Stimulated activated CD4-positive, alpha-beta T cell treated with anti-CD3 and anti-CD28 coated beads, Interleukin-1b, Interleukin-23, amount 100 ng/mL, for 4 hours (primary cell): ENCODE results near the gene DNAJB6.

Source experiments
- DNase-seq, 2 donors: peaks; one replicate each; pipeline ENCODE4 v3.0.0-alpha.2; 2020; ENCODE audit warnings: low read depth in 2 of 2

The DNAJB6 gene

DNA sequence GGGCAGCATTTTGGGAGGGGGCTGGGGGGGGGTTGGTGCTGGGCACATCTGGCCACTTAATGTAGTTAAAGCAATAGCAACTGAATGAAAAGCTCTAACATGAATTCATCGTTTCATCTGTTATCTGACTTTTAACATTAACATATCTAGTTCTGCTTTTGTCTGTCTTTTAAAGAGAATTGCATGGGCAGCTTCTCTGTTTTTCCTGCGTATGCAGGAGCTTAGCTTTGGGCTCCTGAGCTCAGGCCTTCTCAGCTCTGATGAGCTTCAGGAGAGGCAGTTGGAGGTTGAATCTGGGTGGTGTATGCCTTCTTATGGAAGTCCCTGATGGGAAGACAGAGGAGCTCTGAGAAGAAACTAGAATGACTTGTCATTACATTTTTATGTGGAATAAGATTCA is 58.4 kb downstream of the DNAJB6 start:
- no peak for DNase-seq

DNA sequence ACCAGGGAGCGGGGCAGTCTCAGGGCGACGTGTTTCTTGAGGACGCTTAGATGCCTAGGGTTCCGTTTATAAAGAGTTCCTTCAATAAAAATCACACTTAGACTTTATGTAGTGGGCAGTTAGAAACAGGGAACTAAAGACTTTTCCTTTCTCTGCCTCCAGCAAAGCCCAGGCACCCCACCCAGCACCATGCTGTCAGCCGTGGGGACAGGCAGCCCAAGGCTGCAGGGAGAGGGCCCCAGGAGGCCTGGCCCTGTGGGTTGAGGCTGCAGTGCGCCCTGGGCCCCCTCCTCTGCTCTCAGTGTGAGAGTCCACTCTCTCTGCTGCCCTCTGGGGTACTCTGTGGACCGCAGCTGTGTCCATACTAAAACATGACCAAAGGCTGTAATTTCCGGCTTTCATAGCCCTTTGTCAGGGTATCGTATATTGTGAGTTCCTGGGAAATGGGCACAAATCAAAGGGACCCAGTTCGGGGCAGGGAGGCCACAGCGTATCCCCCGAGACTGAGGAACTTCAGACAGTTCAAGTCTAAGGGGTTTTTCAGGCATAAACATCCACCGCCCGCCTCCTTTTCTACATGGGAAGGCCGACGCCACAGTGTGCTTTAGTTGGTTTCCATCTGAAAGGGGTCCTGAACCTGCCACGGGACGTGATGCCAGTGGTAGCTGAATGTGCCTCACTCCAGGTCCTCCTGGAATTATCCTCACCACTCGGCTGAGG is 59.7 kb downstream of the DNAJB6 start:
- DNase-seq: no peak

DNA sequence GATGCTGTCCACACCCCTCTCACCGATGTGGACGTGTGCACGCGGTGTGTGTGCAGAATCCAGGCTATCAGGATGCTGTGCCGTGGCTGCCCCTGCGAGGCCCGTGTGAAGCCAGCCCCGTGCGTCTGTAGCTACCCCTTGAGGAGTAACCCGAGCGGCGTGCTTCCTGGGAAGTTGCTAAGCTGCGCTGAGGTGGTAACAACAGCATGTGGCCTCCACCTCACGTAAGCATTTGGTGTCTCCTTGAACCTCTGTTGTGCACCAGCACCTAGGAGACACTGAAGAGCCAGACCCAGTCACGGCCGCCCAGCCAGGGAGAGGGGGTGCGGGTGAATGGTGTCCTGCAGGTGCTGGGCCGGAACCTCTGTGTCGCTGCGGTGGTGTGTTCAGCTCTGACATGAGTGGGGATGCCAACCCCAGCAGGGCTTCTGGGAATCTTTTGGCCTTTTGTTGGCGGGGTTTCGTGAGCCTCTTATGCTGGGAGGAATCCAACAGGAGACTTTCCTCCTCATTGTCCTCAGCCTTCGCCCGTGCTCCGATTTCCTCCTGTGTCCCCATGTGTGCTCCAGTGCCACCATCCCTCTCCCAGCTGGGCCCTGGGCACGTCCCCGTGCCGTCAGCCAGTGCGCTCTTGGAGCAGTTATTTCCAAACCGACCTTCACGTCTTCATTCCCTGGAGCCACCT is 60.4 kb downstream of the DNAJB6 start:
- no peak for DNase-seq

- no peak for DNase-seq
These were observed 61.2 kb downstream of the DNAJB6 start for GRCh38 chr7:157397731-157398691.

GRCh38 chr7:157399086-157399687 is 62.4 kb downstream of the DNAJB6 start:
- no peak for DNase-seq

- no peak for DNase-seq
These were observed 63.5 kb downstream of the DNAJB6 start for GRCh38 chr7:157400171-157400860.

DNA sequence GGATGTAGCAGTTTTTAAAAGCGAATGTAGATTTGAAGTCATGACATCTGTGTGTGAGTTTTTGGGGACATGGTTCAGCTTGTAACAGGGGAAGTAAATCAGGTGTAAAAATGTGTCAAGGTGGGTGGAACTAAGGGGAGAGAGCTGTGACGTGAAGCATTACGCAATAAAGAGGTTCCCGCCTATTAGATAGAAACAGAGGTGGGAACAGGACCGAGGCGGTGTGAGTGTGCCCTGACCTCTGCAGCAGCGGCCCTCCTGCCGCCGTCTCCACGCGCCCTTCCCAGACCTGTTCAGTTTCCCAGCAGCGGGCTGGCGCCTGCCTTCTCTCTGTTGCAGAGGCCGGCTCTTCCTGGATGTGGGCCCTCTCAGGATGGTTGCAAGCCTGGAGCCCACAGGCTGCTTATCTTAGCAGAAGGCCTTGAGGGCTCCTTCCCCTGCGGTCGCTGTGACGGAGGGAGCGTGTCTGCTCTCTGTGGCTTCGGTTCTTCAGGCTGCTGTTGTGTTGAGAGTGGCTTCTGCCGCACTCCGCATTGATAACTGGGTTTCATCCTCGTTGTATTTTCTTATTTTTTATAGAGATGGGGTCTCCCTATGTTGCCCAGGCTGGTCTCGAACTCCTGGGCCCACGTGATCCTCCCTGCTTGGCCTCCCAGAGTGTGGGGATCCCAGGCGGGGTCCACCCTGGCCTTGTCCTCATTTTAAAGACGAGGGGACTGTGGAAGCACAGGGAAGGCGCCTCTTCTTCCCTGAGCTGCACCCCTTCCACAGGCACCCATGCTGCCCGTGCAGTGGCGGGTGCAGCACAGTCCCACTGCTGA is 65.0 kb downstream of the DNAJB6 start:
- DNase-seq: no peak

GRCh38 chr7:157402388-157402703 is 65.5 kb downstream of the DNAJB6 start:
- no peak for DNase-seq

DNA sequence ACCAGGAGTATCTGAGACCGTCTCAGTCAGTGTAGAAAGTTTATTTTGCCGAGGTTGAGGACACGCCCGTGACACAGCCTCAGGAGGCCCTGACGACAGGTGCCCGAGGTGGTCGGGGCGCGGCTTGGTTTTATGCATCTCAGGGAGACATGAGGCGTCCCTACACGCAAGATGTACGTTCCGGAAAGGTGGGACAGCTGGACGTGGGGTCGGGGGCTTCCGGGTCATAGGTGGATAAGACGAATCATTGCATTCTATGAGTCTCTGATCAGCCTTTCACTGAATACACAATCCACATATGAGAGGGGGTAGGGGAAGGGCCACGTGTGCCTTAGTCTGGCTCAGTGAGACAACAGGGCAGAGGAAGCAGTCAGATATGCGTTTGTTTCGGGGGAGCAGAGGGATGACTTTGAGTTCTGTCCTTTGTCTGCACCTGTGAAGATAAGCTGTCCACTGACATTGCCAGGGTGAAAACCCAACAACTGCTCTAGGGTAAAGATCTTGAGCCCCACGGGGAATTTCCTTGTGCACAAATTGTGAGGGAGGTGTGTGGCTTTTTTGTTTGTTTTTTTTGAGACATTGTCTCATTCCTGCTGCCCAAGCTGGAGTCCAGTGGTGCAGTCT is 66.2 kb downstream of the DNAJB6 start:
- DNase-seq: no peak

DNA sequence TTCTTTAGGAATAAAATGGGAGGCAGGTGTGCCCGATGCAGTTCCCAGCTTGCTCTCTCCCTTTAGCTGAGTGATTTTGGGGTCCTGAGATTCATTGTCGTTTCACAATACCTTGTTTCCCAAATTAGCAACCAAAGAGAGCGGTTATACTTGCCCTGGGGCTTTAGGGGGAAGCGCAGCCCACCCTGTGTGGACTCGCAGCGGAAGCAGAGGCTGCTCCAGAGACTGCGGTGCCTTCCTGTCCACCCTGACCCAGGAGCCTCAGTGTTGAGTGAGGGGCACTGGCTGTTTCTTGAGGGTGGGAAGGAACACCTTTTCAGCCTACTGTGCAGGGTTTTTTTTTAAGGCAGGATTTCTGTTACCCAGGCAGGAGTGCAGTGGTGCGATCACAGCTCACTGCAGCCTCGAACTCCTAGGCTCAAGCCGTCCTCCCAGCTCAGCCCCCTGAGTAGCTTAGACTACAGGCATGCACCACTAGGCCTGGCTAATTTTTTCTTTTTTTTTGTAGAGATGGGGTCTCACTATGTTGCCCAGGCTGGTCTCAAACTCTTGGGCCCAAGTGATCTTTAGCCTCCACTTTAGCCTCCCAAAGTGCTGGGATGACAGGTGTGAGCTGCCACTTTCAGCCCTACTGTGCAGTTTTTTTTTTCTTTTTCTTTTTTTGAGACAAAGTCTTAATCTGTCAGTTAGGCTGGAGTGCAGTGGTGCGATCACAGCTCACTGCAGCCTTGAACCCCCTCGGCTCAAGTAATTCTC is 67.0 kb downstream of the DNAJB6 start:
- DNase-seq: no peak

GRCh38 chr7:157404845-157405481 is 68.2 kb downstream of the DNAJB6 start:
- DNase-seq: no peak

DNA sequence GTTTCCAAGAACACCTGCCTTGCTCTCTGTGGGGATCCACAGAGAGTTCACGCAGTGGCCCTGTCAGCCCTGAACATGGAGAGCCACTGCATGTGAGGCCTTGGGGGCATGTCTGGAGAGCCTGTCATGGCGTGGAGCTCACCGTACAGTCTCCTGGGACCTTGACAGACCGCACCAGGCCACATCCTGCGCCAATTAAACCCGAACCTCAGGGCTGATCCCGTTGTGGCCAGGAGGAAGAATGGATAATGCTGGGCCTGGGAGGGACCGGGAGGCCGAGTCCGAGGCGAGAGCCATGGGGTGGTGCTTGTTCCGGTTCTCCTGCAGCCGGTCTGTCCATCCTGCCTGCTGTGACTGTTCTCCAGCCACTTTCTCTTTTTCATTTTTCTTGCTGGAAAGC is 68.7 kb downstream of the DNAJB6 start:
- no peak for DNase-seq

DNA sequence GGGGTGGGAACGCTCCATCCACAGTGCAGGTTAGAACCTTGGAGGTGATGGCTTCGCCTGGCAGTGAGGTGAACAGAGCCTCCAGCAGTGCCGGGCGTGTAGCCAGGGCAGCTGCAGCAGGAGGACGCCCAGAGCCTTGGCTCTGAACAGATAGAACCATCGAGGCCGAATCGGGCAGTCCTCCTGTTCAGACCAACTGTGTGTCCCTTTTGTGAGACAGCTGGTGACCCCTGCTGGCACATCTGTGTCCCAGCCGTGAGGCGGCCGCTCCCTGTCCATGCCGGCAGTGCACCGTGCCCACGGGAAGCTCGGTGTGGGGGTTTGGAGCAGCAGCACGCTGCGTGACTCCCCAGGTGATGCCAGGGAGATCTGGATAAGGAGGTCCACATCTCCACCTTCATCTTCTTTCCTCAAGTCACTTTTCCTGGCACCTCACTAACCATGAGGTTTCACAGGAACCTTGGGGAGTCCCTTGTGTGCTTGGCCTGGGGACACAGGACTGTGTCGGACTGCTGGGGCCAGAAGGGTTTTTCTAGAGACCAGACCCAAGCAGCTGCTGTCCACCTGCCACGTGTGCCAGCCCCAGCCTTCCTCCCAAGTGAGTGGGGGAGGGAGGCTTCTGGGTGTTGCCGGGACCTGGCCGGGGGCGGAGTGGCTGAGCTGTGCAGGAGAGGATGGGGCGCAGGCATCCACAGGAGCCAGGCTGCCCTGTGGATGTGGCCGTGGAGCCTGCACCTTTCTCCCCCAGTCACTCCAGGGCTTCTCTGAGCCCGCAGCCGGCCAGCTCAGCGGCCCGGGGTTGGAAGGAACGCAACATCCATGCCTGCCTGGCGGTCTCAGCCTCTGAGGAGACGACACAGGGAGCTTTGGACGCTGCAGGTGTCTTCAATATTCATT is 69.4 kb downstream of the DNAJB6 start:
- no peak for DNase-seq

GRCh38 chr7:157406971-157407370 is 70.2 kb downstream of the DNAJB6 start:
- no peak for DNase-seq

- no peak for DNase-seq
These were observed 70.9 kb downstream of the DNAJB6 start for GRCh38 chr7:157407512-157408257.

GRCh38 chr7:157408258-157409101 is 71.7 kb downstream of the DNAJB6 start:
- DNase-seq: no peak
